Spleen (tissue), 11 donors: ENCODE data around the gene C1orf226. TPM values are rescaled to one million over a fixed set of nuclear protein-coding genes. Genes with fewer than 3 reads are reported as not detected.

Experiments
- DNase-seq: peaks from one replicate; pipeline ENCODE4 v3.0.0-alpha.2; 2020
- H3K27ac ChIP-seq, 8 donors: fragments of 200-600 bp; sonication (generic) in 7 of 8; 1 replicate in 4 of 8; 2 replicates in 4 of 8; pipeline versions ENCODE4 v1.5.0 to v1.8.0; 2016 to 2021; ENCODE audit warnings: inconsistent platforms in 4 of 8, mild to moderate bottlenecking in 4 of 8, moderate library complexity in 1 of 8
- H3K27me3 ChIP-seq, 7 donors: fragments of 200-600 bp; sonication (generic) in 6 of 7; replicated peaks in 1 of 7; 1 replicate in 4 of 7; 2 replicates in 3 of 7; pipeline versions ENCODE4 v1.5.0 to v1.8.0; 2016 to 2021; ENCODE audit warnings: inconsistent platforms in 3 of 7, mild to moderate bottlenecking in 1 of 7
- H3K36me3 ChIP-seq, 6 donors: fragments of 200-600 bp; sonication (generic) in 5 of 6; 1 replicate in 4 of 6; 2 replicates in 2 of 6; pipeline versions ENCODE4 v1.5.0 to v1.8.0; 2016 to 2021; ENCODE audit warnings: inconsistent platforms in 2 of 6
- H3K4me1 ChIP-seq, 6 donors: fragments of 200-600 bp; sonication (generic) in 5 of 6; 1 replicate in 3 of 6; 2 replicates in 3 of 6; pipeline versions ENCODE4 v1.5.0 to v1.8.0; 2016 to 2021; ENCODE audit warnings: inconsistent platforms in 3 of 6
- H3K4me3 ChIP-seq, 8 donors: fragments of 200-600 bp; sonication (generic) in 7 of 8; 1 replicate in 4 of 8; 2 replicates in 4 of 8; pipeline versions ENCODE4 v1.5.0 to v1.8.0; 2016 to 2021; ENCODE audit warnings: inconsistent platforms in 4 of 8, mild to moderate bottlenecking in 4 of 8, moderate library complexity in 2 of 8
- H3K9me3 ChIP-seq, 8 donors: fragments of 200-600 bp; sonication (generic) in 7 of 8; 1 replicate in 4 of 8; 2 replicates in 4 of 8; pipeline versions ENCODE4 v1.5.0 to v1.8.0; 2016 to 2021; ENCODE audit warnings: inconsistent platforms in 4 of 8
- CTCF ChIP-seq, 11 experiments: fragments of 200-600 bp in 7 of 11; fragments of 450-650 bp in 4 of 11; sonication (generic) in 4 of 11; IDR thresholded peaks in 8 of 11; conservative IDR thresholded peaks in 3 of 11; 1 replicate in 7 of 11; 2 replicates in 4 of 11; pipeline versions ENCODE4 v1.4.0 to v1.8.0; 2016 to 2021; ENCODE audit warnings: antibody characterized with exemption in 11 of 11, inconsistent platforms in 4 of 11, mild to moderate bottlenecking in 1 of 11
- POLR2A ChIP-seq, 3 donors: fragments of 450-650 bp; IDR thresholded peaks; one replicate each; pipeline ENCODE4 v1.5.1; 2017; ENCODE audit warnings: antibody characterized with exemption in 3 of 3, mild to moderate bottlenecking in 1 of 3
- POLR2AphosphoS5 ChIP-seq, 3 donors: sonication (generic); formaldehyde crosslinking; IDR thresholded peaks; one replicate each; pipeline ENCODE4 v1.5.1; 2017; ENCODE audit warnings: antibody characterized with exemption in 3 of 3
- WGBS, 5 donors: extraction: QIAGEN DNeasy Blood & Tissue Kit in 3 of 5; methylation state at CpG; one replicate each; pipeline versions ENCODE4 v1.1.5 to v1.1.7; 2013 to 2018; 5-methylcytosine and 5-hydroxymethylcytosine counted together
- intact Hi-C: fragments of 100-400 bp; cut with DNase I; formaldehyde crosslinking; loops from one replicate; pipeline ENCODE4 v1.15.0; 2023; ENCODE audit warnings: low total_unique reads
- polyA plus RNA-seq, 3 donors: library from polyadenylated mRNA; stranded (reverse); fragments of 200-250 nt; gene quantifications; one replicate each; pipeline ENCODE4 v1.2.1, GENCODE V29; 2013
- total RNA-seq, 7 donors: library from RNA; depleted of rRNA in 3 of 7; stranded (reverse); fragments of >200 nt in 3 of 7; fragmentation: NEBNext Ultra II Directional in 4 of 7; extraction: Animal tissue kit (Norgen Biotek cat#: 25700) in 4 of 7; gene quantifications; one replicate each; pipeline versions ENCODE4 v1.1.0 to v1.2.1, GENCODE V29; 2016 to 2021
- donor health status: healthy with polysubstance abuse.
- donor health status: DM: no; HTN: no; CAD: no; lungs with moderate emphysema.
- donor health status: DM: no; HTN: no; CAD: no.
- donor health status: Bipolar disorder and iron deficiency.
- donor health status: healthy.
- donor health status: DM: no; HTN: no; CAD: no.
- donor health status: DM: yes; HTN: yes; CAD: no.

Gene C1orf226
- total and polyA plus RNA-seq, 10 donors, result 0.09 to 2.4 (median 1.0) TPM

- intact Hi-C loops, result no loop called here
- WGBS, 5 donors, result 71 to 80% (median 76%) methylated on average over 20 of the region's 20 CpGs
These were observed 5.9 kb downstream of the C1orf226 start for GRCh38 chr1:162387226-162388082.

GRCh38 chr1:162388083-162388594, 6.6 kb downstream of the C1orf226 start:
- DNase-seq, result no peak
- TF ChIP-seq POLR2AphosphoS5 (IDR thresholded peaks at IDR 0.05) (no peak), CTCF (IDR thresholded peaks at IDR 0.05 in 8 of 11, conservative IDR thresholded peaks at IDR 0.05 in 3 of 11) (no peak), POLR2A (IDR thresholded peaks at IDR 0.05) (no peak)
- Histone ChIP-seq H3K4me3 (no peak overlapping the region), H3K4me1 (peaks cover 0 to 18% (median 0%) of the 10 kb centered on the region in 6 donors), H3K27ac (no peak overlapping the region), H3K27me3 (peaks cover 0 to 10% (median 0%) of the 10 kb centered on the region in 7 donors), H3K36me3 (peaks cover 0 to 6% (median 0%) of the 10 kb centered on the region in 6 donors), H3K9me3 (no peaks in the 10 kb centered on the region)
- WGBS, 5 donors, result 76 to 84% (median 78%) methylated on average over 8 of the region's 8 CpGs
- intact Hi-C loops, result no loop called here

More at GRCh38 chr1:162387226-162388082, 5.9 kb downstream of the C1orf226 start:
- Histone ChIP-seq H3K27ac (no peak overlapping the region), H3K9me3 (no peaks in the 10 kb centered on the region), H3K27me3 (peaks cover 0 to 10% (median 0%) of the 10 kb centered on the region in 7 donors), H3K4me1 (peaks cover 0 to 16% (median 0%) of the 10 kb centered on the region in 6 donors), H3K36me3 (peaks cover 0 to 7% (median 0%) of the 10 kb centered on the region in 6 donors), H3K4me3 (no peak overlapping the region)
- no peak for DNase-seq
- TF ChIP-seq CTCF (IDR thresholded peaks at IDR 0.05 in 8 of 11, conservative IDR thresholded peaks at IDR 0.05 in 3 of 11) (no peak), POLR2AphosphoS5 (IDR thresholded peaks at IDR 0.05) (no peak), POLR2A (IDR thresholded peaks at IDR 0.05) (no peak)

GRCh38 chr1:162388615-162389014, 7.1 kb downstream of the C1orf226 start:
- Histone ChIP-seq H3K4me3 (no peak overlapping the region), H3K36me3 (peaks cover 0 to 1% (median 0%) of the 10 kb centered on the region in 6 donors), H3K27ac (no peak overlapping the region), H3K27me3 (peaks cover 0 to 10% (median 0%) of the 10 kb centered on the region in 7 donors), H3K9me3 (no peaks in the 10 kb centered on the region), H3K4me1 (peaks cover 0 to 18% (median 0%) of the 10 kb centered on the region in 6 donors)
- DNase-seq, result no peak
- WGBS, 5 donors, result 87 to 96% (median 91%) methylated on average over 5 of the region's 5 CpGs
- intact Hi-C loops, result no loop called here
- TF ChIP-seq CTCF (IDR thresholded peaks at IDR 0.05 in 8 of 11, conservative IDR thresholded peaks at IDR 0.05 in 3 of 11), result no peak
